ENCODE data around the gene SIMC1. TPM values are rescaled to one million over a fixed set of nuclear protein-coding genes. Genes with fewer than 3 reads are reported as not detected.
A peak's percentile ranks its signal among the peaks of the same experiment; 100 is the strongest.

Gene SIMC1
- total RNA-seq, 1 experiment from 2014 or later, result 5.4 TPM

GRCh38 chr5:176342766-176343458 lies 104.7 kb downstream of the SIMC1 start:
- no peak for DNase-seq (ENCODE audit: low read depth, low spot score)
- in situ Hi-C loops (cut with HindIII; ENCODE audit: low pct_unique_long_range_greater_than_20kb, low sequenced_read_pairs), result no loop called here

GRCh38 chr5:176350416-176350815 lies 112.2 kb downstream of the SIMC1 start:
- in situ Hi-C loops (cut with HindIII; ENCODE audit: low pct_unique_long_range_greater_than_20kb, low sequenced_read_pairs), result no loop called here

GRCh38 chr5:176352116-176352878 lies 114.1 kb downstream of the SIMC1 start:
- no peak for DNase-seq (ENCODE audit: low read depth, low spot score)
- in situ Hi-C loops (cut with HindIII; ENCODE audit: low pct_unique_long_range_greater_than_20kb, low sequenced_read_pairs), result no loop called here

More at GRCh38 chr5:176350416-176350815, 112.2 kb downstream of the SIMC1 start:
- no peak for DNase-seq (ENCODE audit: low read depth, low spot score)

- in situ Hi-C loops (cut with HindIII; ENCODE audit: low pct_unique_long_range_greater_than_20kb, low sequenced_read_pairs), result no loop called here
- DNase-seq (ENCODE audit: low read depth, low spot score), result no peak
These were observed 115.3 kb downstream of the SIMC1 start for GRCh38 chr5:176353533-176353932.

GRCh38 chr5:176355400-176356178 lies 117.4 kb downstream of the SIMC1 start:
- in situ Hi-C loops (cut with HindIII; ENCODE audit: low pct_unique_long_range_greater_than_20kb, low sequenced_read_pairs), result no loop called here
- DNase-seq (ENCODE audit: low read depth, low spot score), result no peak

- DNase-seq (ENCODE audit: low read depth, low spot score), result no peak
- in situ Hi-C loops (cut with HindIII; ENCODE audit: low pct_unique_long_range_greater_than_20kb, low sequenced_read_pairs), result no loop called here
These were observed 117.9 kb downstream of the SIMC1 start for GRCh38 chr5:176356179-176356566.

GRCh38 chr5:176359658-176360057 lies 121.4 kb downstream of the SIMC1 start:
- in situ Hi-C loops (cut with HindIII; ENCODE audit: low pct_unique_long_range_greater_than_20kb, low sequenced_read_pairs), result no loop called here
- no peak for DNase-seq (ENCODE audit: low read depth, low spot score)

- in situ Hi-C loops (cut with HindIII; ENCODE audit: low pct_unique_long_range_greater_than_20kb, low sequenced_read_pairs), result no loop called here
- peak; percentile 10 for DNase-seq (ENCODE audit: low read depth, low spot score)
These were observed 122.7 kb downstream of the SIMC1 start for GRCh38 chr5:176360894-176361436.

- DNase-seq (ENCODE audit: low read depth, low spot score), result peak; percentile 86
- in situ Hi-C loops (cut with HindIII; ENCODE audit: low pct_unique_long_range_greater_than_20kb, low sequenced_read_pairs), result no loop called here
These were observed 123.4 kb downstream of the SIMC1 start, which contains the start of gene KIAA1191 for GRCh38 chr5:176361437-176362232. Gene KIAA1191, minus strand, starts transcription at chr5:176361764. Its CDS starts 2,256 bp downstream, at chr5:176359508.

GRCh38 chr5:176362233-176362490 lies 123.9 kb downstream of the SIMC1 start:
- in situ Hi-C loops (cut with HindIII; ENCODE audit: low pct_unique_long_range_greater_than_20kb, low sequenced_read_pairs), result no loop called here

GRCh38 chr5:176364765-176365350 lies 126.6 kb downstream of the SIMC1 start:
- in situ Hi-C loops (cut with HindIII; ENCODE audit: low pct_unique_long_range_greater_than_20kb, low sequenced_read_pairs), result no loop called here
- no peak for DNase-seq (ENCODE audit: low read depth, low spot score)

More at GRCh38 chr5:176362233-176362490, 123.9 kb downstream of the SIMC1 start:
- no peak for DNase-seq (ENCODE audit: low read depth, low spot score)

- DNase-seq (ENCODE audit: low read depth, low spot score), result no peak
- in situ Hi-C loops (cut with HindIII; ENCODE audit: low pct_unique_long_range_greater_than_20kb, low sequenced_read_pairs), result no loop called here
These were observed 127.4 kb downstream of the SIMC1 start, which contains the start of gene ARL10 for GRCh38 chr5:176365351-176366231. Gene ARL10, plus strand, starts transcription at chr5:176365487. Its CDS starts 77 bp downstream, at chr5:176365564.

- in situ Hi-C loops (cut with HindIII; ENCODE audit: low pct_unique_long_range_greater_than_20kb, low sequenced_read_pairs), result no loop called here
- no peak for DNase-seq (ENCODE audit: low read depth, low spot score)
These were observed 128.1 kb downstream of the SIMC1 start for GRCh38 chr5:176366232-176366894.

GRCh38 chr5:176368726-176369125 lies 130.5 kb downstream of the SIMC1 start:
- DNase-seq (ENCODE audit: low read depth, low spot score), result no peak
- in situ Hi-C loops (cut with HindIII; ENCODE audit: low pct_unique_long_range_greater_than_20kb, low sequenced_read_pairs), result no loop called here

GRCh38 chr5:176369934-176370711 lies 131.9 kb downstream of the SIMC1 start:
- in situ Hi-C loops (cut with HindIII; ENCODE audit: low pct_unique_long_range_greater_than_20kb, low sequenced_read_pairs), result no loop called here
- DNase-seq (ENCODE audit: low read depth, low spot score), result peak; percentile 6

All from SK-MEL-5 (cell line).